Osteoblast (primary cell): ENCODE measurements around the gene MEGF9. TPM values are rescaled to one million over a fixed set of nuclear protein-coding genes. Genes with fewer than 3 reads are reported as not detected.

ENCODE experiments used
- DNase-seq: peaks from one replicate; pipeline ENCODE4 v3.0.0; 2011; ENCODE audit warnings: low spot score, mixed read lengths; ENCODE audit not compliant: insufficient read length; ENCODE audit errors: missing footprints
- H2AFZ ChIP-seq: 2 replicates; pipeline ENCODE4 v1.6.0; 2011; ENCODE audit warnings: mild to moderate bottlenecking, low read length
- H3K27ac ChIP-seq: 2 replicates; pipeline ENCODE4 v1.5.1; 2011; ENCODE audit warnings: mild to moderate bottlenecking, low read depth, low read length, moderate library complexity
- H3K27me3 ChIP-seq: 2 replicates; pipeline ENCODE4 v1.6.0; 2012; ENCODE audit warnings: mild to moderate bottlenecking, control low read depth, inconsistent platforms, low read length, moderate library complexity; ENCODE audit not compliant: insufficient read depth
- H3K36me3 ChIP-seq: 2 replicates; pipeline ENCODE4 v1.5.1; 2011; ENCODE audit warnings: mild to moderate bottlenecking, low read length, control low read depth, moderate library complexity; ENCODE audit not compliant: insufficient read depth
- H3K4me1 ChIP-seq: 2 replicates; pipeline ENCODE4 v1.5.1; 2011; ENCODE audit warnings: mild to moderate bottlenecking, low read length, control low read depth, moderate library complexity; ENCODE audit not compliant: insufficient read depth
- H3K4me2 ChIP-seq: 2 replicates; pipeline ENCODE4 v1.6.0; 2011; ENCODE audit warnings: mild to moderate bottlenecking, low read length; ENCODE audit not compliant: insufficient read depth
- H3K4me3 ChIP-seq: fragments of 200-600 bp; sonication (generic); 3 replicates; pipeline ENCODE4 v1.5.1; 2012; ENCODE audit warnings: mild to moderate bottlenecking, low read length, inconsistent platforms; ENCODE audit not compliant: insufficient read depth
- H3K79me2 ChIP-seq: 2 replicates; pipeline ENCODE4 v1.6.0; 2012; ENCODE audit warnings: mild to moderate bottlenecking, low read length, control low read depth, inconsistent platforms; ENCODE audit not compliant: insufficient read depth
- H3K9me3 ChIP-seq: 2 replicates; pipeline ENCODE4 v1.5.1; 2011; ENCODE audit warnings: low read depth, low read length, control low read depth
- H4K20me1 ChIP-seq: 2 replicates; pipeline ENCODE4 v1.6.0; 2012; ENCODE audit warnings: mild to moderate bottlenecking, low read length, control low read depth; ENCODE audit not compliant: insufficient read depth
- total RNA-seq: library from RNA; depleted of rRNA; stranded (reverse); fragments of >200 nt; gene quantifications from 2 replicates; pipeline ENCODE4 v1.2.3, GENCODE V29; 2012
- TF ChIP-seq, protein P1 (sequence below): IDR thresholded peaks from 2 replicates; pipeline ENCODE4 v1.5.1; 2011; ENCODE audit warnings: mild to moderate bottlenecking, low read depth, low read length, moderate library complexity; ENCODE audit errors: extremely low read depth

The MEGF9 gene
- total RNA-seq, 1 donor, result 10.9 TPM

- Histone ChIP-seq H3K4me1 (peaks cover 36% of the 10 kb centered on the region), H3K36me3 (no peaks in the 10 kb centered on the region), H3K4me3 (no peak overlapping the region), H4K20me1 (no peaks in the 10 kb centered on the region), H3K27me3 (no peaks in the 10 kb centered on the region), H2AFZ (no peak overlapping the region), H3K79me2 (peaks cover 13% of the 10 kb centered on the region), H3K27ac (no peak overlapping the region), H3K4me2 (peak overlapping the region; percentile 47), H3K9me3 (no peaks in the 10 kb centered on the region)
- TF ChIP-seq, protein P1, sequence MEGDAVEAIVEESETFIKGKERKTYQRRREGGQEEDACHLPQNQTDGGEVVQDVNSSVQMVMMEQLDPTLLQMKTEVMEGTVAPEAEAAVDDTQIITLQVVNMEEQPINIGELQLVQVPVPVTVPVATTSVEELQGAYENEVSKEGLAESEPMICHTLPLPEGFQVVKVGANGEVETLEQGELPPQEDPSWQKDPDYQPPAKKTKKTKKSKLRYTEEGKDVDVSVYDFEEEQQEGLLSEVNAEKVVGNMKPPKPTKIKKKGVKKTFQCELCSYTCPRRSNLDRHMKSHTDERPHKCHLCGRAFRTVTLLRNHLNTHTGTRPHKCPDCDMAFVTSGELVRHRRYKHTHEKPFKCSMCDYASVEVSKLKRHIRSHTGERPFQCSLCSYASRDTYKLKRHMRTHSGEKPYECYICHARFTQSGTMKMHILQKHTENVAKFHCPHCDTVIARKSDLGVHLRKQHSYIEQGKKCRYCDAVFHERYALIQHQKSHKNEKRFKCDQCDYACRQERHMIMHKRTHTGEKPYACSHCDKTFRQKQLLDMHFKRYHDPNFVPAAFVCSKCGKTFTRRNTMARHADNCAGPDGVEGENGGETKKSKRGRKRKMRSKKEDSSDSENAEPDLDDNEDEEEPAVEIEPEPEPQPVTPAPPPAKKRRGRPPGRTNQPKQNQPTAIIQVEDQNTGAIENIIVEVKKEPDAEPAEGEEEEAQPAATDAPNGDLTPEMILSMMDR, result no peak
- no peak for DNase-seq
Measured at GRCh38 chr9:120690372-120690771, 23.9 kb downstream of the MEGF9 start.

- Histone ChIP-seq H3K79me2 (peaks cover 17% of the 10 kb centered on the region), H3K4me1 (peaks cover 36% of the 10 kb centered on the region), H3K27ac (peak overlapping the region; percentile 7), H3K36me3 (no peaks in the 10 kb centered on the region), H4K20me1 (no peaks in the 10 kb centered on the region), H3K4me3 (no peak overlapping the region), H2AFZ (no peak overlapping the region), H3K27me3 (no peaks in the 10 kb centered on the region), H3K9me3 (no peaks in the 10 kb centered on the region), H3K4me2 (peak overlapping the region; percentile 47)
- peak; percentile 49 for DNase-seq
- TF ChIP-seq, protein P1, result no peak
Measured at GRCh38 chr9:120689860-120690259, 24.4 kb downstream of the MEGF9 start.

GRCh38 chr9:120688758-120689157 lies 25.5 kb downstream of the MEGF9 start:
- Histone ChIP-seq H3K4me1 (peaks cover 37% of the 10 kb centered on the region), H3K4me2 (no peak overlapping the region), H3K9me3 (no peaks in the 10 kb centered on the region), H3K4me3 (no peak overlapping the region), H3K36me3 (no peaks in the 10 kb centered on the region), H3K27ac (no peak overlapping the region), H3K79me2 (peaks cover 18% of the 10 kb centered on the region), H3K27me3 (no peaks in the 10 kb centered on the region), H2AFZ (no peak overlapping the region), H4K20me1 (no peaks in the 10 kb centered on the region)
- TF ChIP-seq, protein P1, result no peak
- DNase-seq, result no peak

- no peaks in the 10 kb centered on the region for H4K20me1 ChIP-seq
- no peaks in the 10 kb centered on the region for H3K27me3 ChIP-seq
- H3K4me1 ChIP-seq, result peaks cover 8% of the 10 kb centered on the region
- no peaks in the 10 kb centered on the region for H3K36me3 ChIP-seq
- no peak overlapping the region for H3K4me2 ChIP-seq
- H2AFZ ChIP-seq, result no peak overlapping the region
- H3K27ac ChIP-seq, result no peak overlapping the region
- H3K79me2 ChIP-seq, result peaks cover 11% of the 10 kb centered on the region
- H3K9me3 ChIP-seq, result no peaks in the 10 kb centered on the region
- no peak overlapping the region for H3K4me3 ChIP-seq
- TF ChIP-seq, protein P1, result no peak
- DNase-seq, result no peak
Measured at GRCh38 chr9:120683150-120683549, 31.1 kb downstream of the MEGF9 start.
